ENCODE data around the gene DNAJC10.
A peak's percentile ranks its signal among the peaks of the same experiment; 100 is the strongest.

Gene DNAJC10

GRCh38 chr2:182715892-182716649 is at the start of gene DNAJC10:
Gene DNAJC10, plus strand, starts transcription at chr2:182716257. Its CDS starts 1,830 bp downstream, at chr2:182718087.
- no peaks in the 10 kb centered on the region for H4K20me1 ChIP-seq (ENCODE audit: control insufficient read depth, insufficient read depth, low read depth, low read length)
- TF ChIP-seq CTCF (IDR thresholded peaks at IDR 0.05; ENCODE audit: low read depth, low read length, poor library complexity, severe bottlenecking) (no peak), EZH2phosphoT487 (IDR thresholded peaks at IDR 0.05; ENCODE audit: borderline replicate concordance, low read length) (no peak)
- peaks cover 48% of the 10 kb centered on the region for H3K79me2 ChIP-seq (ENCODE audit: control insufficient read depth, low read length)
- peaks cover 50% of the 10 kb centered on the region for H3K4me1 ChIP-seq (ENCODE audit: control insufficient read depth, low read length)
- peak within 1 kb of the TSS; percentile 80 for H3K4me2 ChIP-seq (ENCODE audit: low read length)
- no peaks in the 10 kb centered on the region for H3K9me3 ChIP-seq (ENCODE audit: control insufficient read depth, insufficient read depth, low read length)
- no peaks in the 10 kb centered on the region for H3K27me3 ChIP-seq (ENCODE audit: control insufficient read depth, low read length)
- H3K36me3 ChIP-seq (ENCODE audit: control insufficient read depth, low read length): peaks cover 31% of the 10 kb centered on the region
- peak within 1 kb of the TSS; percentile 95 for H3K27ac ChIP-seq (ENCODE audit: low read depth, low read length)
- H3F3A ChIP-seq (ENCODE audit: control insufficient read depth, insufficient read depth): peaks cover 31% of the 10 kb centered on the region
- H3K9me2 ChIP-seq (replicated peaks; ENCODE audit: control insufficient read depth, low read length): no peaks in the 10 kb centered on the region
- H3K4me3 ChIP-seq (ENCODE audit: low read length): peak within 1 kb of the TSS; percentile 85

GRCh38 chr2:182666674-182667314 is 49.3 kb upstream of the DNAJC10 start:
- peaks cover 31% of the 10 kb centered on the region for H3K4me1 ChIP-seq (ENCODE audit: control insufficient read depth, low read length)
- no peaks in the 10 kb centered on the region for H3K79me2 ChIP-seq (ENCODE audit: control insufficient read depth, low read length)
- TF ChIP-seq CTCF (IDR thresholded peaks at IDR 0.05; ENCODE audit: low read depth, low read length, poor library complexity, severe bottlenecking): peak; percentile 72
- TF ChIP-seq EZH2phosphoT487 (IDR thresholded peaks at IDR 0.05; ENCODE audit: borderline replicate concordance, low read length): no peak
- H3K4me3 ChIP-seq (ENCODE audit: low read length): no peak overlapping the region
- no peak overlapping the region for H3K27ac ChIP-seq (ENCODE audit: low read depth, low read length)
- H4K20me1 ChIP-seq (ENCODE audit: control insufficient read depth, insufficient read depth, low read depth, low read length): no peaks in the 10 kb centered on the region
- H3K27me3 ChIP-seq (ENCODE audit: control insufficient read depth, low read length): no peaks in the 10 kb centered on the region
- H3K4me2 ChIP-seq (ENCODE audit: low read length): peak overlapping the region; percentile 9; the same call in 1 of the 2 replicates
- no peaks in the 10 kb centered on the region for H3K36me3 ChIP-seq (ENCODE audit: control insufficient read depth, low read length)
- no peaks in the 10 kb centered on the region for H3K9me3 ChIP-seq (ENCODE audit: control insufficient read depth, insufficient read depth, low read length)
- H3F3A ChIP-seq (ENCODE audit: control insufficient read depth, insufficient read depth): no peaks in the 10 kb centered on the region
- H3K9me2 ChIP-seq (replicated peaks; ENCODE audit: control insufficient read depth, low read length): no peaks in the 10 kb centered on the region

- H3K27ac ChIP-seq (ENCODE audit: low read depth, low read length): no peak overlapping the region
- H3K9me3 ChIP-seq (ENCODE audit: control insufficient read depth, insufficient read depth, low read length): no peaks in the 10 kb centered on the region
- no peaks in the 10 kb centered on the region for H3K9me2 ChIP-seq (replicated peaks; ENCODE audit: control insufficient read depth, low read length)
- H3K4me2 ChIP-seq (ENCODE audit: low read length): peak overlapping the region; percentile 9; the same call in 1 of the 2 replicates
- H3F3A ChIP-seq (ENCODE audit: control insufficient read depth, insufficient read depth): no peaks in the 10 kb centered on the region
- peaks cover 31% of the 10 kb centered on the region for H3K4me1 ChIP-seq (ENCODE audit: control insufficient read depth, low read length)
- H3K4me3 ChIP-seq (ENCODE audit: low read length): no peak overlapping the region
- no peaks in the 10 kb centered on the region for H4K20me1 ChIP-seq (ENCODE audit: control insufficient read depth, insufficient read depth, low read depth, low read length)
- H3K27me3 ChIP-seq (ENCODE audit: control insufficient read depth, low read length): no peaks in the 10 kb centered on the region
- no peaks in the 10 kb centered on the region for H3K79me2 ChIP-seq (ENCODE audit: control insufficient read depth, low read length)
- TF ChIP-seq CTCF (IDR thresholded peaks at IDR 0.05; ENCODE audit: low read depth, low read length, poor library complexity, severe bottlenecking) (no peak), EZH2phosphoT487 (IDR thresholded peaks at IDR 0.05; ENCODE audit: borderline replicate concordance, low read length) (no peak)
- H3K36me3 ChIP-seq (ENCODE audit: control insufficient read depth, low read length): no peaks in the 10 kb centered on the region
These were observed 48.8 kb upstream of the DNAJC10 start for GRCh38 chr2:182667315-182667695.

Measured in DOHH2 (cell line).